Measurements from ENCODE around the gene OR8U1.
"Not testable (repeated sequence)": the region's sequence is repeated elsewhere in the genome, so short reads cannot be mapped to it uniquely, and the experiment has no call there.

The OR8U1 gene

DNA sequence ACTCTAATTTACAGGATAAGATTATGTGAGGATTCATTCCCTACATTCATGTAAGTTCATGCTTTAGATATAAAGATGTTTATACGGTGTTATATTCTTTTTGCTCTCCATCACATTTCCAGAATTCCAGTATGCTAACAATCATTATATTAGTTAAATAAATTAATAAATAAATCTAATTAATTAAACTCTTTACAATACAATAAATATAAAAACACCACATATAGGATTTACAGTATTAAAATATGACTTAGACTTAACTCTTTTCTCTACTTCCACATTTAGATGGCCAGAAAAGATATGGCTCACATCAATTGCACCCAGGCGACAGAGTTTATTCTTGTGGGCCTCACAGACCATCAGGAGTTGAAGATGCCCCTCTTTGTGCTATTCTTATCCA lies at the start of gene OR8U1:
Gene OR8U1, plus strand, starts transcription at position 301 of the 400 bp plus-strand sequence. Its CDS starts 0 bp downstream, at position 301.
- no peak for DNase-seq

DNA sequence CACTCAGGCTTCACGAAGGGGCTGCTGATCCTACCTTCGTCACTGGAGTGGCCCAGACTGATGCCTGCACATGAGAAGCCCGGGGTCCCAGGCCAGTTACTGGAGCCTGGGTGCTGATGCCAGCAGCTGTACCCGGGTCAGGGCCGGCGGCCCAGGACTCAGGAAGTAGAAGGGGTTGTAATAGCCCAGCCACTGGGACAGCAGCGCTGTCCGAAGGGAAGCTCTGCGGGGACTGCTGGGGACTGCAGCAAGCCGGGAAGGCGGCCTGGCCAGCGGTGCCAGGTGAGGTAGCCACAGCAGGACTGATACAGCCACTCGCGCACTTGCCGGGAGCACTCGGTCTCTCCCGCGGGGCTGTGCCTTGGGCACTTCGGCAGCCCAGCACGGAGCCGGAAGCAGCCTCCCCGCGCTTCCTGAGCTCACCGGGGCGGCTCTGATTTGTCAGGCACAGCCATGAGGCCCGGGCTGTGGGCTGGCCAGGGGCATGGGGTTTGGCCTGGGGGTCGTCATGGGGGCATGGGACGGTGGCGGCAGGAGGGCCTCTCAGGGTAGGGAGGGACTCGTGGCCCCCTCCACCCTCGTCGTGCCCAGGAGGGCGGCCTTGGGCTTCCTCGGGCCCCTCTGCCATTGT lies 43.4 kb upstream of the OR8U1 start:
- no peak for DNase-seq

DNA sequence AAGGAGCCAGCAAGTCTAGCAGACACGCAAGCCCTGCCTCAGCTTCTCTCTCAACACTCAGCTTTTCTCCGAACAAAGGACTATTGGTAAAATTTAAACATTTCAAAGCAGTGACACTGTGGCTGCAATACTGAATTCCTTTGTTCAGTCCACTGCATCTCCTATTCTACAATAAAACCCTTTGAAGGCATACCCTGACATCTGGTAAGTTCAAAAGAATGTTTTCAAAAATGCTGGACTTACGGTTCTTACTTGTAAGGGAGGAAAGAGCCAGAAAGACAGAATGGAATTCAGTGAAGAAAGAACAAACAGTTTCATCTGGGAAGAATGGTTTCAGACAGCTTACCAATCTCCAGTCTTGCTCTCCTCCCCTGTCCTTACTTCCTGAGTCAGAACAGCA lies 42.3 kb upstream of the OR8U1 start:
- DNase-seq: no peak

DNA sequence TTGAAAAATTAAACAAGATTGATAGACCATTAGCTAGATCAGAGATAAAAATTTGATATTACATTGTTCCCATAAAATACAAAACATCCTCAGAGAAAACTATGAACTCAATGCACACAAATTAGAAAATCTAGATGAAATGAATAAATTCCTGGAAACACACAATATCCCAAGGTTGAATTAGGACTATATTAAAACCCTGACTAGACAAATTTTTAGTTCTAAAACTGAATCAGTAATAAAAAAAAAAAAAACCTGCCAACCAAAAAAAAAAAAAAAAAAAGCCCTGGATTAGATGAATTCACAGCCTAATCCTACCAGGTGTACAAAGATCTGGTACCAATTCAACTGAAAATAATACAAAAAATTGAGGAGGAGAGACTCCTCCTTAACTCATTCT lies 35.1 kb upstream of the OR8U1 start:
- DNase-seq: no peak

DNA sequence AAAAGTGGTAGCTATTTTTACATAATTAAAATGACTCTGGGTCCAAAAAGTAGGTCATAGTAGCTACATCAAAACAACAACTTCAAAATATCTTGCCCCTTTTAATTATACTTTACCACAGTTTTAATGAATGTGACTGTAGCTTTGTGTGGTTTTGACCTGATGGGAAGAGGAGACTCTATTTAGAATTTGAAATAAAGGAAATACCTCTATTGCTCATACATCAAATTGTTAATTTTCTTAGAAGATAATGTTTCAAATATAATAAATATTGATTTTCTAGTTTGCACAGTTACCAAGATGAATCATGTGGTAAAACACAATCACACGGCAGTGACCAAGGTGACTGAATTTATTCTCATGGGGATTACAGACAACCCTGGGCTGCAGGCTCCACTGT lies 29.7 kb upstream of the OR8U1 start, which contains the start of gene OR8K1:
Gene OR8K1, plus strand, starts transcription at position 301 of the 400 bp plus-strand sequence. Its CDS starts 0 bp downstream, at position 301.
- DNase-seq: no peak

DNA sequence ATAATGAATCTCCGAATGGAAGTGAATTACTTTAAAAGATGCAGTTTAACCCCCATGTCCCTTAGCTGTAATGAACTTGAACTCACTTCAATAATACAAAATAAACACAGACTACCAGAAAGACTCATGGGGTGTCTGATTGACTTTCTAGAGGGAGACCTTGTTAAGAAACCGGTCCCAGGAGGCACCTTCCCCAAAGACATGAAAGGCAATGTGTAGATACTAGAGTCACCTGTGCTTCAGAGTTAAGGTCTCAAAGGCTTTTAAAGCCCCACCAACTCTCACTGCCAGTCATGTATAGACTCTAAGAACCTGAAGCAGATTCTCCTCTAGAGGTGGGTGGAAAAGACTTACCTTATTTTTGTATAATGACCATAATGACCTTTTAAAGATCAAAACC lies 21.4 kb upstream of the OR8U1 start, which contains the start of gene OR8J1:
Gene OR8J1, plus strand, starts transcription at position 301 of the 400 bp plus-strand sequence. CDS start 5,956 bp downstream, outside the sequence.
- DNase-seq: no peak

DNA sequence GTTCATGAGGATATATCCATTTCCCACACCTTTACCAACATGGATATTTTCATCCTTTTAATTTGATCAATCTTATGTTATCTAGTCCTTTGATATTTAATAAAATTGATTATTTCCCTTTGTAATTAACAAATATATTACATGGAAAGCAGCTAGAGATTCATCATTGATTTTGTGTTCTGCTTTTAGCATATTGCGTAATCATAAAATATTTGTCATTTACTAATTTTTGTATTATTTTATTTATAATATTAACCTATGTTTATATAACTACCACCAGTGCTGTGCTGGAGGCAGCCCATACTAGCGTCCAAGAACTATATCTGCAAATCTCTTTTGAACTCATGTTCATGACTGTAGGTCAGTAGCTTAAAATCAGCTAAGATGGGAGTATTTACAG lies 4.7 kb downstream of the OR8U1 start:
- no peak for DNase-seq

DNA sequence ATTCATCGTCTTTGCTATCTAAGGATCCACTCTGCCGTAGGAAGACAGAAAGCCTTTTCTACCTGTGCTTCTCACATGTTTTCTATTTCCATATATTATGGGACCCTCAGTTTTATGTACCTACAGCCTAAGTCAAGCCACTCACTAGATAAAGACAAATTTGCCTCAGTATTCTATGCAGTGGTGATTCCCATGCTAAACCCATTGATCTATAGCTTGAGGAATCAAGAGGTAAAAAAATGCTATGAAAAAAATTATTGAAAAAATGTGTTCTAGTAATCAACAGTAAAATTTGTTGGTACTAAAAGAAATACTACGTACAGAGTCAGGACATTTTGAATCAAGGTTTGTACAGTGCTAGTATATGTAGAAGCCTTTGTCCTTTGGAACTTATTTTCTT lies 19.0 kb downstream of the OR8U1 start:
- DNase-seq: no peak

DNA sequence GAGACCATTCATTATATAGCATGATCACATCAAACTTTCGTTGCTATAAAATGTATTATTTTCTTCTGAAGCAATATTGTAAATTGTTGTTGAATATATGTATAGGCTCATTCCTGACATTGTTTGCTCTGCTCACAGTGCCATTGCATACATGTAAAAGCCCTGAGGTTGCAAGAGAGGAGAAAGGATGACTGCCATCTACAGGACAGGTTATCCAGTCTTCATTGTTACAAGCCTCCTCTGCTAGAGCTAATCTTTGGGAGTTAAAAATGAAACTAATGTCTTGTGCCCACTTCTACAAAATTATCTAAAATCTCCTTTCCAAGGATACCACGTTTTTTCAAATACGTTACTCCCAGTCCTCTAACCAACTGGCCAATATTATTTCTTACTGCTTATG lies 20.6 kb downstream of the OR8U1 start:
- no peak for DNase-seq

DNA sequence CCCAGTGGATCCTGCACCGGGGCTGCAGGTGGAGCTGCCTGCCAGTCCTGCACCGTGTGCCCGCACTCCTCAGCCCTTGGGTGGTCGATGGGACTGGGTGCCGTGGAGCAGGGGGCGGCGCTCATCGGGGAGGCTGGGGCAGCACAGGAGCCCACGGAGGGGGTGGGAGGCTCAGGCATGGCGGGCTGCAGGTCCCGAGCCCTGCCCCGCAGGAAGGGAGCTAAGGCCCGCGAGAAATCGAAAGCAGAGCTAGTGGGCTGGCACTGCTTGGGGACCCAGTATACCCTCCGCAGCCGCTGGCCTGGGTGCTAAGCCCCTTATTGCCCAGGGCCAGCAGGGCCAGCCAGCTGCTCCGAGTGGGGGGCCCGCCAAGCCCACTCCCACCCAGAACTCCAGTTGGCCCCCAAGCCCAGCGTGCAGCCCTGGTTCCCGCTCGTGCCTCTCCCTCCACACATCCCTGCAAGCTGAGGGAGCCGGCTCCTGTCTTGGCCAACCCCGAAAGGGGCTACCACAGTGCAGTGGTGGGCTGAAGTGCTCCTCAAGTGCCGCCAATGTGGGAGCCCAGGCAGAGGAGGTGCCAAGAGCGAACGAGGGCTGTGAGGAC lies 26.5 kb downstream of the OR8U1 start:
- not testable (repeated sequence) for DNase-seq

DNA sequence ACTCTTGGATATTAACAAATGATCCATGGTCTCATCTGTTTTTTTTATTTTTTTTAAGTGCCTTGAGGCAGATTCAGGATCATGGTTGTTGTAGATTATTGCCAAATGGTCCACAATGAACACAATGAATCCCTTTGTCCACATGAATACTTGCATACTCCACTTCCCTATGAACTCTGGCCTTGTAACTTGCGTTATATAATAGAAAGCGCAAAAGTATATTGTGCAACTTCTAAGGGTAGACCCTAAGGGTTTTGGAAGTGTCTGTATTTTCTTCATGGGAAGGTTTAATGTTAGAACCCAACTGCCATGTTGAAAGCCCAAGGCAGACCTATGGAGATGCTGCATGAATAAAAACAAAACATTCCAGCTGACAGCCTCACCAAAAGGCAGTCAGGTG lies 29.0 kb downstream of the OR8U1 start:
- DNase-seq: no peak

DNA sequence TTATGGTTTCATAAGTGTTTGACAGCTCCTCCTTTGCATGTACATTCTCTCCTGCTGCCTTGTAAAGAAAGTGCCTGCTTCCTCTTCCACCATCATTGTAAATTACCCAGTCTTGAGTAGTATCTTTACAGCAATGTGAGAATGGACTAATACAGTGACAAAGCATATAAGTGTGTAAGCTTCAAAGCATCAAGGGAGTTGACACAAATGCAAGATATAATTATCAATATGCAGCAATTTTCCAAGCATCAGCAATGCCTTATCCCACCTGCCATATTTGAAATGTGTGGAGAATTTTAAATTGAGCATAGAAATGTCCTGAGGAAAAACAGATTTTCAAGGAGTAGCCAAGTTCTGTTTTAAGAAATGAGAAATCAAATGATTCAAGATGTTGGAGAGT lies 35.4 kb downstream of the OR8U1 start:
- no peak for DNase-seq

DNA sequence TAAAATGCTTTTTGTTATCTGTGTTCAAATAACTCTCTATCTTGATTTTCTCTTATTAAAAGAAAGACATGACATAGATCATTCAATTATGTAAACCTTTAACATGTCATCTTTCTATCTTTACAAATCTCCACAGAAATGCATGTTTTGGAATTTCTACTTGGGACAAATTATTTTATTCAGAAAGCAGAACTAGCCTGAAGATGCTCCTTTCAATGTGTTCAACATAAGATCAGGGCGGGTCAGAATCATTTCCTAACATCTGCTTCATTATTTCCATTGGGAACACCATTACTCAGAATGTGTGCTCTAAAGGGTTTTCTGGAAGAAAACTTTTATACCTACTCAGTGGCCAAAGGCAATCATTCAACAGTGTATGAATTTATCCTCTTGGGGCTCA lies 37.0 kb downstream of the OR8U1 start, which contains the start of gene OR5AL1:
Gene OR5AL1, plus strand, starts transcription at position 301 of the 400 bp plus-strand sequence.
- no peak for DNase-seq

Data from HCEC 1CT (cell line).